Testis (tissue), 3 donors: ENCODE results near the gene VOPP1. TPM values are rescaled to one million over a fixed set of nuclear protein-coding genes. Genes with fewer than 3 reads are reported as not detected.
"Not testable (repeated sequence)": the region's sequence is repeated elsewhere in the genome, so short reads cannot be mapped to it uniquely, and the experiment has no call there.

Experiments
- DNase-seq: peaks from one replicate; pipeline ENCODE4 v3.0.0-alpha.2; 2019
- H3K27ac ChIP-seq, 2 donors: fragments of 200-600 bp; sonication (generic); one replicate each; pipeline ENCODE4 v1.5.1; 2019
- H3K27me3 ChIP-seq: fragments of 200-600 bp; sonication (generic); one replicate; pipeline ENCODE4 v1.5.1; 2019
- H3K36me3 ChIP-seq: fragments of 200-600 bp; sonication (generic); one replicate; pipeline ENCODE4 v1.5.1; 2017; ENCODE audit warnings: low read depth; ENCODE audit errors: missing control alignments
- H3K4me1 ChIP-seq: fragments of 200-600 bp; sonication (generic); one replicate; pipeline ENCODE4 v1.5.1; 2019
- H3K4me3 ChIP-seq, 2 donors: fragments of 200-600 bp; sonication (generic); one replicate each; pipeline ENCODE4 v1.5.1; 2017 to 2019
- H3K9me3 ChIP-seq: fragments of 200-600 bp; sonication (generic); one replicate; pipeline ENCODE4 v1.5.1; 2017
- POLR2A ChIP-seq: fragments of 450-650 bp; IDR thresholded peaks from one replicate; pipeline ENCODE4 v1.6.1; 2017; ENCODE audit warnings: antibody characterized with exemption, mild to moderate bottlenecking, moderate library complexity
- whole genome bisulfite sequencing, 2 donors: methylation state at CpG; one replicate each; pipeline ENCODE4 v1.1.5; 2018; 5-methylcytosine and 5-hydroxymethylcytosine counted together
- intact Hi-C: fragments of 100-400 bp; cut with DNase I; formaldehyde crosslinking; loops from one replicate; pipeline ENCODE4 v1.15.1; 2023; ENCODE audit warnings: low total_unique reads
- polyA plus RNA-seq: library from polyadenylated mRNA; stranded (reverse); fragments of 350-450 nt; fragmentation: Illumina TruSeq; extraction: RNeasy Lipid Tissue Mini Kit (QIAGEN cat#74804); gene quantifications from one replicate; pipeline ENCODE4 v1.2.3, GENCODE V29; 2014; ENCODE audit warnings: low read depth, low replicate concordance; ENCODE audit not compliant: insufficient read depth
- total RNA-seq, 2 donors: library from RNA; depleted of rRNA; stranded (reverse); fragments of >200 nt; gene quantifications; one replicate each; pipeline ENCODE4 v1.2.3, GENCODE V29; 2016
- TF ChIP-seq, protein P1 (sequence below), 3 experiments: fragments of 450-650 bp in 2 of 3; fragments of 200-600 bp in 1 of 3; sonication (generic) in 1 of 3; IDR thresholded peaks; one replicate each; pipeline ENCODE4 v1.5.1; 2016 to 2019; ENCODE audit warnings: antibody characterized with exemption in 3 of 3, mild to moderate bottlenecking in 2 of 3, moderate library complexity in 1 of 3

Gene VOPP1
- total and polyA plus RNA-seq, 3 donors from 2014 or later = 25.0 to 29.3 (median 26.6) TPM

DNA sequence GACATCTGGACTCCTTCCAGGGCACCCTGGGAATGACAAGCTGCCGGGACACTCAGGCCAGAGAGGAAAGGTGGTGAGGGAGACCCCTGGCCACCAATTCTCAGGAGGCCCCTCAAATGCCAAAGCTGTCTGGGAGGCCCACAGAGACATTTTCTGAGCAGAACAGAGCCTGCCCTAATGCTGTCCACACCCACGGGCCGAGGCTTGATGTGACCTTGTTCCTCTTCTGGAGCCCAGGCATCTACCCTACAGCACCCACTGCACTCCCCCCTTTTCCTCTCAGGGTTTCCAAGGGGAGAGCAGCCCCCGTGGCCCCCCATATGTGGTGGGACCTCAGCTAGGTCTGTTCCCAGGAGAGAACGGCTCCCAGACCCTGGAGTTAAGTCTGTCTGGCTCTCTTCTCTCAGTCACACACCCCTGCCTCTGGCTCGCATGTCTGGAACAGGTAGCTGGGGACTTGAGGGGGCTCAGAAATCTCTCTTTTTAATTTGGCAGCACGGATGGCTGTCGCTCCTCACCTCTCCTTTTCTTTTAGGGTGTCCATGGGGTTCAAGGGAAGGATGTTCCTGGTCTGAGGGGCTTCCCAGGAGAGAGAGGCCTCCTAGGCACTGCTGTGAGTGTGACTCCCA, 16.8 kb upstream of the VOPP1 start:
- Histone ChIP-seq H3K4me3 (no peak overlapping the region), H3K27ac (no peak overlapping the region), H3K36me3 (no peaks in the 10 kb centered on the region), H3K27me3 (no peaks in the 10 kb centered on the region), H3K4me1 (no peaks in the 10 kb centered on the region), H3K9me3 (no peaks in the 10 kb centered on the region)
- TF ChIP-seq, protein P1, sequence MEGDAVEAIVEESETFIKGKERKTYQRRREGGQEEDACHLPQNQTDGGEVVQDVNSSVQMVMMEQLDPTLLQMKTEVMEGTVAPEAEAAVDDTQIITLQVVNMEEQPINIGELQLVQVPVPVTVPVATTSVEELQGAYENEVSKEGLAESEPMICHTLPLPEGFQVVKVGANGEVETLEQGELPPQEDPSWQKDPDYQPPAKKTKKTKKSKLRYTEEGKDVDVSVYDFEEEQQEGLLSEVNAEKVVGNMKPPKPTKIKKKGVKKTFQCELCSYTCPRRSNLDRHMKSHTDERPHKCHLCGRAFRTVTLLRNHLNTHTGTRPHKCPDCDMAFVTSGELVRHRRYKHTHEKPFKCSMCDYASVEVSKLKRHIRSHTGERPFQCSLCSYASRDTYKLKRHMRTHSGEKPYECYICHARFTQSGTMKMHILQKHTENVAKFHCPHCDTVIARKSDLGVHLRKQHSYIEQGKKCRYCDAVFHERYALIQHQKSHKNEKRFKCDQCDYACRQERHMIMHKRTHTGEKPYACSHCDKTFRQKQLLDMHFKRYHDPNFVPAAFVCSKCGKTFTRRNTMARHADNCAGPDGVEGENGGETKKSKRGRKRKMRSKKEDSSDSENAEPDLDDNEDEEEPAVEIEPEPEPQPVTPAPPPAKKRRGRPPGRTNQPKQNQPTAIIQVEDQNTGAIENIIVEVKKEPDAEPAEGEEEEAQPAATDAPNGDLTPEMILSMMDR (IDR thresholded peaks at IDR 0.05) = no peak
- TF ChIP-seq POLR2A = no peak
- WGBS, 2 donors = 76 to 79% methylated on average over 6 to 8 of the region's 8 CpGs
- DNase-seq = no peak
- intact Hi-C loops = no loop called here

DNA sequence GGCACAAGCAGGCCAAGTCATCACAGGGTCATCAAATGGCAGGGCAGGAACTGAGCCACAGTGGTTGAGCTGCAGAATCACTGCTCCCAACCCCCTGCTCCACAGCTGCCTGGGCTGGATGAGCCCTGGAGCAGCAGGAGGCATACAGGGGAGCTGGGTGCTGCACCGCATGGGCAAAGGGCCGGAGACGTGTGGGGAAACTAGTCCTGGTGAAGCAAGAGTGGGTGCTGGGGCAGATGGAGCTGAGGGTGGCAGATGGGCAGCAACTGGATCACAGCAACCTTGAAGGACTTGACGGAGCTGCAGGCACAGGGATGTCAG, 16.0 kb upstream of the VOPP1 start:
- H3K4me1 ChIP-seq = no peaks in the 10 kb centered on the region
- intact Hi-C loops = no loop called here
- H3K9me3 ChIP-seq = no peaks in the 10 kb centered on the region
- 92% methylated on average over 4 of the region's 4 CpGs; no CpG with 5 or more reads in 1 of the 2 donors for WGBS, 2 donors
- H3K27ac ChIP-seq = no peak overlapping the region
- H3K27me3 ChIP-seq = no peaks in the 10 kb centered on the region
- no peak for DNase-seq
- H3K36me3 ChIP-seq = no peaks in the 10 kb centered on the region
- TF ChIP-seq, protein P1 (IDR thresholded peaks at IDR 0.05) = no peak
- TF ChIP-seq POLR2A = no peak
- H3K4me3 ChIP-seq = no peak overlapping the region

DNA sequence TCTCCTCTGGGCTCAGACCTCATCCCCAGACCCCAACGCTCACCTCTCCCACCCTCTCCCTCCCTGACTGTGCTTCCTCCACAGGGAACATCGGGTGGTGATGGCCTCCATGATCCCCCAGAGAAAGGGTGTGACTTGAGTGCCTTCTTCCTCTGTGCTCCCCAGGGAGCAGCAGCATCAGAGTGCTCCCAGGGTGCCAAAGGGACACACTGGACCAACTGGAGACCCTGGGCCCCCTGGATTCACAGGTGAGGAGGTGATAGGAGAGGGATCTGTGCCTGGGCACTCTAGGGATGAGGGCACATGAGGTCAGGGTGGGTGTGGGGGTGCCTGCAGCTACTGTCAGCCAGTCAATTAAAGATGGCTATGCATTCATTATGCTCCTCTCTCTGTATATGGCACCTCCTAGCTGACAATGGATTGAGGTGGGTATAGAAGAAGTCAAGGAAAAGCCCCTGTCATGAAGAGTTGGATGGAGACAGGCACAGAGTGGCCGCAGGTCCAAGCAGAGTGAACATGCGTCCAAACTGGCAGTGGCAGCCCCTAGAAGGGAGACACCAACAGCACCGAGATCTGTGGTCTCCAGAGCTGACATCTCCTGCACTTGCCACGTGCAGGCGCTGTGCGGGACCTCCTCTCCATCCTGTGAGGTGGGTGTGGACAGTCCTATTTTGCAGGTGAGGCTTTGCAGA, 15.5 kb upstream of the VOPP1 start:
- Histone ChIP-seq H3K27me3 (no peaks in the 10 kb centered on the region), H3K9me3 (no peaks in the 10 kb centered on the region), H3K4me1 (no peaks in the 10 kb centered on the region), H3K36me3 (no peaks in the 10 kb centered on the region), H3K27ac (no peak overlapping the region), H3K4me3 (no peak overlapping the region)
- intact Hi-C loops = no loop called here
- DNase-seq = no peak
- TF ChIP-seq POLR2A = no peak
- TF ChIP-seq, protein P1 (IDR thresholded peaks at IDR 0.05) = no peak
- WGBS, 2 donors = 77 to 89% methylated on average over 3 to 8 of the region's 8 CpGs

GRCh38 chr7:55582656-55583055, 10.4 kb upstream of the VOPP1 start:
- DNase-seq, H3K27me3 ChIP-seq, intact Hi-C loops, H3K27ac ChIP-seq, H3K4me1 ChIP-seq, H3K9me3 ChIP-seq, H3K4me3 ChIP-seq, H3K36me3 ChIP-seq: not testable (repeated sequence)
- WGBS, 2 donors = 89 to 90% methylated on average over 6 to 9 of the region's 9 CpGs

DNA sequence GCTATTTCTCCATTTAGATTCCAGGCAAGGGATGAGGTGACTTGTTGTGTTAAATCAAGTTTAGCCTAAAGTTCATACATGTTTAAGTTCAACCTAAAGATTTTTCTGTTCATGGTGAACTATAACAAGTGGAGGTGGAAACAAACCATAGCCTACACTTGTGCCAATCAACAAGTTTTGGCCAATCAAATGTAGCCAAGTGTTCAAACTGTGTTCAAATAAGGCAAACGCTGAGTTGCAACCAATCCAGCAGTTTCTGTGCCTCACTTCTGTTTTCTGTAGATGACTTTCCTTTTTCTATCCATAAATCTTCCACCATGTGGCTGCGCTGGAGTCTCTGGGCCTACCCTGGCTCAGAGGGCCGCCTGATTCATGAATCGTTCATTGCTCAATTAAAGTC, 4.5 kb upstream of the VOPP1 start:
- Histone ChIP-seq H3K27ac (no peak overlapping the region), H3K27me3 (no peaks in the 10 kb centered on the region), H3K4me3 (no peak overlapping the region), H3K4me1 (peaks cover 21% of the 10 kb centered on the region), H3K9me3 (no peaks in the 10 kb centered on the region), H3K36me3 (no peaks in the 10 kb centered on the region)
- no peak for TF ChIP-seq POLR2A
- TF ChIP-seq, protein P1 (IDR thresholded peaks at IDR 0.05) = no peak
- intact Hi-C loops = no loop called here
- WGBS, 2 donors = 88 to 93% methylated on average over 4 of the region's 4 CpGs
- no peak for DNase-seq
